Activated T-cell treated with anti-CD3 and anti-CD28 coated beads, Interleukin-2, amount 50 U/mL, for 24 hours (primary cell): ENCODE data around the gene SLC8A1.

ENCODE experiments used
- DNase-seq: peaks from one replicate; pipeline ENCODE4 v3.0.0-alpha.2; 2020
- H3K27ac Mint-ChIP-seq: 2 replicates; pipeline ENCODE4 v1.8.0; 2020; ENCODE audit warnings: mild to moderate bottlenecking, mixed read lengths
- H3K27me3 Mint-ChIP-seq: 2 replicates; pipeline ENCODE4 v1.8.0; 2020; ENCODE audit warnings: mixed read lengths
- H3K36me3 Mint-ChIP-seq: 2 replicates; pipeline ENCODE4 v1.8.0; 2020; ENCODE audit warnings: low read depth, mixed read lengths
- H3K4me1 Mint-ChIP-seq: 2 replicates; pipeline ENCODE4 v1.8.0; 2020; ENCODE audit warnings: low read depth, mixed read lengths
- H3K4me3 Mint-ChIP-seq: 2 replicates; pipeline ENCODE4 v1.8.0; 2020; ENCODE audit warnings: mild to moderate bottlenecking, moderate library complexity, mixed read lengths
- H3K9me3 Mint-ChIP-seq: 2 replicates; pipeline ENCODE4 v1.8.0; 2020; ENCODE audit warnings: mixed read lengths

The SLC8A1 gene

DNA sequence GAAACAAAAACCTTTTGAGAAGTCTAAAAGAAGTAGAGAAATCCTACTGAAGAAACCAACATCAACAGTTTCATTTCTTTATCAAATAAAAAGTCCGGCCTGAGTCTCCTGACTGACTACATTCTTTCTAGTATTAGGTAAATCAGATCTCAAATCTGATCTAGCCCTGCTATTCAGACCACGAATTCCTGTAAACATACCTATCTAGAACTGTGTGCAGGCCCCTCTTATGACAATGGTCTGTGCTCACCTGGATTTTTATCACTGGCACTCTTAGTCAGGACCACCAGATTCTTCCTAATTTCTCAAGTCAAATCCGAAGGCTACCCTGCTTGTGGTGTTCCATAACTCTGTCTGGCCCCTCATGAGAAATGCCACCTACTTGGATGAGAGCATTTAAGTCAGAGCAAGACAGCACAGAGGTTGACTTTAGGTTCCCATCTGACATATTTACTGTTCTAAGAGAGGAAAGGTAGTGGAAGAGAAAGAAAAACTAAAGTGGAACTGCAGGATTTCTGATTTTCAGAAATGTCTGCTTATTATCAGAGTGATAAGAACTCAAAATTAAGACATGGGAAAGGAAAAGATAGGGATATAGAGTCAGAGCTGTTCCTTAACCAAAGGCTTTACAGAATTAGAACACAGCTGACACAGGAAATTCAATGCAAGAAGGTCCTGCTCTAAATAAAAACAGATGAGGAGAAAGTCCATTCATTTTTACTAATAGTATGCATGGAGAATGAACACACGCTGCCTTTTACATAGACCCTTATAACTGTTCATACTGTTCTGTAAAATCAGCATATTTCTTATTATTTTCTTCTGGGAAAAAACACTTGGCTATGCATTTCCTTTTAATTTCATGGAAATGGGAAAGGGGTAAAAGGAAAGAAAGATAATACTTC, 56.5 kb downstream of the SLC8A1 start:
- H3K4me3 Mint-ChIP-seq, result no peak overlapping the region
- DNase-seq, result no peak
- no peaks in the 10 kb centered on the region for H3K4me1 Mint-ChIP-seq
- H3K9me3 Mint-ChIP-seq, result no peaks in the 10 kb centered on the region
- H3K27ac Mint-ChIP-seq, result no peak overlapping the region
- no peaks in the 10 kb centered on the region for H3K36me3 Mint-ChIP-seq
- no peaks in the 10 kb centered on the region for H3K27me3 Mint-ChIP-seq

DNA sequence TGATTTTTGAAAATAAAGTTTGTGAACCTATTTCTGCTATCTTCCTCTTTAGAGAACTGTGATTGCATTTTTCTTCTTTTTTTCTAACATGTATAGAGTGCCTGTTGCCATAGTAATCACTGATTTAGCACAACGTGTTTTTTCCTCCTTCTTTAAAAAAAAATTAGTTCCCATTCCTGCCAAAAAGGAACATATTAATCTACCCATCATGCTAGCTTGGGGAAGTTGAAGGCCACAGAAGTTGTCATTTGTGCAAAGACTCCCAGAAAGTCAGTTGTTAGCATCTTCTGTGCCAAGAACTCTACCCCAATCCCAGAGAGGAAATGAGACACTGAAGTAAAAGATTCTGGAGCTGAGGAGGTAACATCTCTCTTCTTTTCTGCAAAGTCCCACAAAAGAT, 57.3 kb downstream of the SLC8A1 start:
- Mint-ChIP-seq H3K9me3 (no peaks in the 10 kb centered on the region), H3K27me3 (no peaks in the 10 kb centered on the region), H3K36me3 (no peaks in the 10 kb centered on the region), H3K27ac (no peak overlapping the region), H3K4me1 (no peaks in the 10 kb centered on the region), H3K4me3 (no peak overlapping the region)
- DNase-seq, result no peak

DNA sequence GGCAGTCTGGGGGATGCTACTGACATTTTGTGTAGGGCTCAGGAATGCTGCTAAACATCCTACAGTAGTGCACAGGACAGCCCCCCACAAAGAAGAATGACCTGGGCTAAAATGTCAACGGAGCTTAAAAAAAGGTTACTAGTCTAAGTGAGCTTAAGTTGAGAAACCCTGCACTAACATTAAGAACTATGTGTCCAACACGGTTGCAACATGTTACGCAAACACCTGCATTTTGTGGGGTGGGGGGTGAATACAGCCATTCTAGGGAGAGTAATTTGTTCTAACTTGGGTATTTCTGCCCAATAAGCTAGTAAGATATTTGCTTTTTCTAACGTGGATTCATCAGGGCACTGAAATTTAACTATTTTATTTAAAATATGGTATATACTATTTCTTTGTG, 57.9 kb downstream of the SLC8A1 start:
- no peaks in the 10 kb centered on the region for H3K4me1 Mint-ChIP-seq
- H3K9me3 Mint-ChIP-seq, result no peaks in the 10 kb centered on the region
- DNase-seq, result no peak
- no peak overlapping the region for H3K4me3 Mint-ChIP-seq
- no peaks in the 10 kb centered on the region for H3K36me3 Mint-ChIP-seq
- H3K27ac Mint-ChIP-seq, result no peak overlapping the region
- no peaks in the 10 kb centered on the region for H3K27me3 Mint-ChIP-seq

DNA sequence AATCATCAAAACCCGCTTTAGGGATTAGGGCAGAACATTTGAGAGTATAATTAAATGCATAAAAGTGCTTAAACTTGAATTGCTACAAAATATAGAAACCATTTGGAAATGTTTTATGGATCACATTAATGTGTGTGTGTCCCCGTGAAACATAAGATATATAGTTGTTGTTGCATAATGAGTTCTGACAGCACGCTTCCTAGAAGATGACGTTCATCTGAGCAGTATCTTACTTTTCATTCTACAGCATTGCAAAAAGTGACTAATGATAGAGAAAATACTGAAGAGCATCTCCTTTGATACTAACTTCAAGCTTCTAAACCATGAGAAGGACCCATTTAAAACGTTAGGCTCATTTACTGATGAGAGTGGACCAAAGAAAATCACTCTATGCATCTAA, 63.7 kb downstream of the SLC8A1 start:
- Mint-ChIP-seq H3K4me1 (no peaks in the 10 kb centered on the region), H3K9me3 (no peaks in the 10 kb centered on the region), H3K36me3 (no peaks in the 10 kb centered on the region), H3K27me3 (no peaks in the 10 kb centered on the region), H3K27ac (no peak overlapping the region), H3K4me3 (no peak overlapping the region)
- no peak for DNase-seq

DNA sequence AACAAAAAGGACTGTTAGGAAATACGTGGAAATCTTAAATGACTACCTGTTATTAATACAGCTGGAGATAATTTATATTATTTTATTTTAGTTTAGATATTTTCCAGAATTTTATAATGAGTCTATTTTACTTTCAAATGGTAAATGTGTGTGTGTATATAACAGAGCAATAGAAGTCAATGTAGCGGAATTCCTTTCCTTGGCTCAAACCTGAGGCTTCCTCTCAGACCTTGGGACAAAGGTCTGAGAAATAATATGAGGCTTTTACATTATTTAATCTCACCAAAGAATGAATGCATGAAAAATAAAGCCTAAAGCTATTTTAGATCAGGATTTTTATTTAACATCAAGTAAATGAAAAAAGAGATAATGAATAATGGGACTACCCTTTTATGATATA, 65.7 kb downstream of the SLC8A1 start:
- Mint-ChIP-seq H3K27me3 (no peaks in the 10 kb centered on the region), H3K36me3 (no peaks in the 10 kb centered on the region), H3K9me3 (peaks cover 8% of the 10 kb centered on the region), H3K4me1 (no peaks in the 10 kb centered on the region), H3K27ac (no peak overlapping the region), H3K4me3 (no peak overlapping the region)
- DNase-seq, result no peak

DNA sequence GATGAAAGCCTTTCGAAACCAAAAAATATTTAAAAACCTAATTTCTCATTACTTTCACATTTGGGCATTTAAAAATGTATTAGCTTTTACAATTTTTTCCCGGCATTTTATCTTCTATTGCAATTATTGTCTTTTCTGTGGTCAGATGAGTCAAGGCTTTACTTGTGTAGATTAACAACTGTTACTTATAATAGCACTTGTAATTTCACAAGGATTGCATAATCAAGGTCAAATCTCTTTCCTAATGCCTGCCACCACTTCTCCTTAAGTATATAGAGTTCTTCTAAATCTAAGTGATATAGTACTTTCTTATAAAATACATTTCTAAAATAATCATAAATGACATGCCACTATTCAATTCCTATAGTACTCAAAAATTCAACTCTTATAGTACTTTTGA, 67.2 kb downstream of the SLC8A1 start:
- H3K36me3 Mint-ChIP-seq, result no peaks in the 10 kb centered on the region
- H3K27me3 Mint-ChIP-seq, result no peaks in the 10 kb centered on the region
- no peak overlapping the region for H3K4me3 Mint-ChIP-seq
- peaks cover 9% of the 10 kb centered on the region for H3K9me3 Mint-ChIP-seq
- no peak overlapping the region for H3K27ac Mint-ChIP-seq
- DNase-seq, result no peak
- H3K4me1 Mint-ChIP-seq, result no peaks in the 10 kb centered on the region

DNA sequence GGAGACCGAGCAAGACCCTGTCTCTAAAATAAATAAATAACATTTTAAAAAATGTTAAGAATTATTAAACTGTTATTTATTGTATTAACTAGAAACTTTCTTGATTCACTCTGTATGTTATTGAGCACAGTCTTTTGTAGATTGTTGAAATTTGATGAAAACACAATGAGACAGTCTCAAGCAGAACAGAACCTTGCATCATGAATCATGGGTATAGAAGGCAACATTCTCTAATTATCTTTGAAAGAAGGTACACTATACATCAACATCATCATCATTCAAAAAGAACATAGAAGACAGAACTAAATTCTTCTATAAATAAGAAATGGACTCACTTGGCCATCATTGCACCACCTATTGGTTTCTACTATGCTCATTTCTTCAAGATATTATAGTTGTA, 67.7 kb downstream of the SLC8A1 start:
- H3K27me3 Mint-ChIP-seq, result no peaks in the 10 kb centered on the region
- no peak for DNase-seq
- no peaks in the 10 kb centered on the region for H3K36me3 Mint-ChIP-seq
- H3K4me1 Mint-ChIP-seq, result no peaks in the 10 kb centered on the region
- H3K27ac Mint-ChIP-seq, result no peak overlapping the region
- peaks cover 9% of the 10 kb centered on the region for H3K9me3 Mint-ChIP-seq
- H3K4me3 Mint-ChIP-seq, result no peak overlapping the region

DNA sequence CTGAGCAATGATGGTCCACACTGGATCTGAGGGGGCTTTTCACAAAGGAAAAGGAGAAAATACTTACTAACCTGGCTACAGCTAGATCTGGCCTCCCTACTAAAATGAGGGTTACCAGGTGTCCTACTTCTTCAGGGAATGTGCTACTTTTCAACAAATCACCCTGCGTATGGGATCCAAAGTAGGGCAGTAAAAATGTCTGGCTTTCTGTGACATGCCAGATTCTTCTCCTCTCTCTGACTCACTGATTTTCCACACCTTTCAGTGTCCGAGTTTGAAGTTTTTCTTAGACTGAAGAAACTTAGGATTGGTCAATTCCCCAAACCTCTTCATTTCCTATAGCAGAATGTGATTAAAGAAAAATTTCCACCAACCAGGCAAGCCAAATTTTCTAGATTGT, 71.2 kb downstream of the SLC8A1 start:
- Mint-ChIP-seq H3K4me3 (no peak overlapping the region), H3K36me3 (no peaks in the 10 kb centered on the region), H3K27me3 (no peaks in the 10 kb centered on the region), H3K4me1 (no peaks in the 10 kb centered on the region), H3K27ac (no peak overlapping the region), H3K9me3 (peaks cover 9% of the 10 kb centered on the region)
- DNase-seq, result no peak

DNA sequence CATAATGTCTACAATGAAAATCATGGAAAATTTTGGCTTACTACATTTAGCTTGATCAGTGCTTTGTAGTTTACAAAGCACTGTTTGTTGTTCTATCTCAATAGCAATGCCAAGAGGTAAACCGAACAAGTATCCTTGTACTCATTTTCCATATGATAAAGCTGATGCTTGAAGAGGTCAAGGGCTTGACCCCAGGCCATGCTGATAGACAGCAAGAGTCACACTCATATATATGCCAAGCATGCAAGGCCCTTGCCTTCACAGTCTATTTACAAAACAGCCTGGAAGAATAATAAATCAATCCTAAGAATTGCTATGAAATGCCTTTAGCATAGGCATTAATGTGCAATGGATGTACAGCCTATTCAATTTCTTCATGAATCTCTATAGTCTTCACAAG, 71.8 kb downstream of the SLC8A1 start:
- Mint-ChIP-seq H3K36me3 (no peaks in the 10 kb centered on the region), H3K4me3 (no peak overlapping the region), H3K9me3 (peaks cover 9% of the 10 kb centered on the region), H3K4me1 (no peaks in the 10 kb centered on the region), H3K27ac (no peak overlapping the region), H3K27me3 (no peaks in the 10 kb centered on the region)
- no peak for DNase-seq

DNA sequence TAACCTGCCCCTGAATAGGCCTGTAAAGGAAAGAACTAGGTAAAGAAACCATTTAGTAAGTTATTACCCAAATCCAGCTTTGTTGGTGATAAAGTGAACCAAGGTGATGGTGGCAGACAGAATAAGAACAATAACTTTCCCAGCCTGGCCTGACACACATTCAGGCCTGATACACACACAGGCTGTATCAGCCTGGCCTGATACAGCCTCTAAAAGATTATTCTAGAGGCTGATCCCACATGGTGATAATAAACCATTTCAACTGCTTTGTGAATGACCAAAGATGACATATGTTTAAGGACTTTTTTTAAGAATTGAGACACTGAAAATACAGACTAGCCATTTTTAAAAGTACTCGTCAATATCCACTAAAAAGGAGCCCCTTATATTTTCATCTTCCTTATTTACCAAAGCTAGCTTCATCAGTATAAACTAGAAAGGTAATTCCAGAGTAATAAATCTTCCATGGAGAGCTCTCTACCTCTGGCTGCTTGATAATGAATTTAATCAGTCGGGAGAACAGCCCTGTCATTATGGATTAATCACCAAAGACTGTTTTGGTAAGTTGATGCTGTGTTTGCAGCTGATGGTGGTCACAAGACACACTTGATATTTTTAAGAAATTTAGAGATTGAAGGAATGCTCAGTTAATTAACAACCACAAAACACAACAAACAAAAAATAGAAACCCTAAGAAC, 77.2 kb downstream of the SLC8A1 start:
- H3K9me3 Mint-ChIP-seq, result no peaks in the 10 kb centered on the region
- H3K4me1 Mint-ChIP-seq, result no peaks in the 10 kb centered on the region
- no peaks in the 10 kb centered on the region for H3K27me3 Mint-ChIP-seq
- H3K27ac Mint-ChIP-seq, result no peak overlapping the region
- H3K36me3 Mint-ChIP-seq, result no peaks in the 10 kb centered on the region
- no peak for DNase-seq
- no peak overlapping the region for H3K4me3 Mint-ChIP-seq

DNA sequence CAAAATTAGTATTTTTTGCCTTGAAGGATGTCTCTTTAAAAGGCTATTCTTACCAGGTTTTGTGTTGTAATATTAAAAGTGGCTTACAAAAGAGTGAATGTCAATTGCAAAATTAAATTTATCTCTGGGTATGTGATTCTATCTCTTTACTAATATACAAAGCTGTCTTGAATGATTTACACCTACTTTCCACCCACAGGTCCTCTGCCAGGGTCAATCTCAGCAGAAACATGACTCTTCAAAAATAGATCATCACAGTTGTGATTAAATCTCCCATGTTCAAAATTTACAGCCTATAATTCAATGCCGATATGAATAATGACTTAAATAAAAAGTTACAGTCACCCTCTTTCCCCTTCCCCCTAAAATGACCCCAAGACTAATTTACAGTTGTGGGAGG, 78.8 kb downstream of the SLC8A1 start:
- H3K4me3 Mint-ChIP-seq, result no peak overlapping the region
- H3K4me1 Mint-ChIP-seq, result no peaks in the 10 kb centered on the region
- H3K36me3 Mint-ChIP-seq, result no peaks in the 10 kb centered on the region
- H3K27me3 Mint-ChIP-seq, result no peaks in the 10 kb centered on the region
- no peaks in the 10 kb centered on the region for H3K9me3 Mint-ChIP-seq
- H3K27ac Mint-ChIP-seq, result no peak overlapping the region
- no peak for DNase-seq

DNA sequence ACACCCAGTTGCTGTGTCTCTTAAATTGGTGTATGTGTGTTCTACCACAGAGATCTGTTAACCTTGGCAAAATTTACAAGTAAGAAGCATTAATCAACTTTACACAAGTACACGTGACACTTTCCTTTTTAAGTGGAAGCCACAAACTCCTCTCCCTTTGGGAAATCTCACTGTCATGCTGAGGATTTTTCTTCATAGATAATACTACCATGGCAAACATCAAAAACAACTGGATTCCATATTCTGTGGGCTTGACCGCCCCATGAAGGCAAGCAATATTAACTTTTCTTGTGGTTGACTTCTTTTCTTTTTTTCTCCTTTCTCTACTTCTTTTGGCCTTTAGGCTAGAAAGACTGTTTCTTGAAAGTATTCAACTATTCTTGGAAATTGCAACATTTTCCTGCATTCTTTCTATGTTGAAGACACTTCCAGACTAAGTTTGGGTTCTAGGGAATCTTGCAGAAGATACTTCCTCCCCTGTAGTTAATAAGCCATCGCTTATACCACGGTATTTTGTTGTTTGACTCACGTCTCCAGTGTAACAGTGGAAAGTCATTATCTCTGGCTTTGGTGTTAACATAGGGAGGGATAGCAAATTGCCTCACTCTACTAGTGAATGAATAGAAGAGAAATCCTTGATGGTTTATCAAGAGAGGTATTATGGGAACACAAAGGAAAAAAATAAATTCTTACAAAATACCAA, 79.5 kb downstream of the SLC8A1 start:
- Mint-ChIP-seq H3K27me3 (no peaks in the 10 kb centered on the region), H3K36me3 (no peaks in the 10 kb centered on the region), H3K9me3 (no peaks in the 10 kb centered on the region), H3K4me3 (no peak overlapping the region), H3K27ac (no peak overlapping the region), H3K4me1 (no peaks in the 10 kb centered on the region)
- no peak for DNase-seq

DNA sequence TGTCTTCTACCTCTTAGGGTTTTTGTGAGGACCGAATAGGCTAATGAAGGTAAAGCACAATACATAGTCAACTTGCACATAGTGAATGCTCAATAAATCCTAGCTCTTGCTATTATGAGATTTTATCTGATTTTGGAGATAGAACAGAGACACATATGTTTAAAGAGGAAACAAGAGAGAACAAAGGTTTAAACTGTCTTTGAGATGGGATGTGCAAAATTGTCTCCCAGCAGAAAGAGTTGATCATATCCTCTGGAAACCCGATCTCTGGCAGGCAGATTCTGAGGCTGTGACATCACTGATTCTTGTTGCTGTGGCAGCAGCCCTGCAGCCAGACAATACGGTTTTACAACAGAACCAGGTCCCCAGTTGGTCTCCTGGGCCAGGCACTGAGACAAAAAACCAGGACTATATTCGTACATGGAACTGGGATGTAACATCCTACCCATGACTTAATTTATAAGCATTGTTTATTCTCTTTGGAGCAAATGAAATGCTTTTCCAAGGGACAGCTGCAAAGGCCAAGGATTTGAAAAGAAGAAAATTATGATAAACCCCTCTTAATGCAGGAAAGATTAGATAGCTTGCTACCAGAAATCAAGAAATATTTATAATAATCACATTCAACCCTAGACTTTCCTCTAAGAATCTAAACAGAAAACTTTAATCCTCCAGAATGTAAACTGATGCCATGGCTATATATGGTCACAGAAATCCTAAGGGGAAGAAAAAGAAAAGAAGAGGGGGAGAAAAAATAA, 80.2 kb downstream of the SLC8A1 start:
- H3K27ac Mint-ChIP-seq, result no peak overlapping the region
- H3K4me3 Mint-ChIP-seq, result no peak overlapping the region
- H3K36me3 Mint-ChIP-seq, result no peaks in the 10 kb centered on the region
- H3K27me3 Mint-ChIP-seq, result no peaks in the 10 kb centered on the region
- no peak for DNase-seq
- no peaks in the 10 kb centered on the region for H3K4me1 Mint-ChIP-seq
- H3K9me3 Mint-ChIP-seq, result no peaks in the 10 kb centered on the region

DNA sequence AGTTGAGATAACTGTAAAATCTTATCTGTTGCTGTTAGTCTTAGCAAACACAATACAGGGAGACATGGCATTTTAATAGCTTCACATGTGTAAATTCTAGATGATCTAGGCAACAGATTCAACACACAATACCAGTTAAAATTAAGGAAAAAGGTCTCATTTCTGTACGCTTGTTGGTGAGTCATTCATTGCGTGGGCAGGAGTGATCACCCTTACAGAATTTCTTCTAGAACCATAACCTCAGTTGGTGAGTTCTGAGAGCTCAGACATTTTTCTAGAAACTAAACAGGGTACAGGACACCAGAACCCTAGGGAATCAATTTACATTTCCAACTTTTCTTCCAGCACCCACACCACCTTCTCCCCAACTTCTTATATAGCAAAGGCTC, 81.9 kb downstream of the SLC8A1 start:
- Mint-ChIP-seq H3K27ac (no peak overlapping the region), H3K4me3 (no peak overlapping the region), H3K36me3 (no peaks in the 10 kb centered on the region), H3K27me3 (no peaks in the 10 kb centered on the region), H3K4me1 (peaks cover under 1% of the 10 kb centered on the region), H3K9me3 (no peaks in the 10 kb centered on the region)
- no peak for DNase-seq
